ENCODE results near the gene C9orf78. TPM values are rescaled to one million over a fixed set of nuclear protein-coding genes. Genes with fewer than 3 reads are reported as not detected.

Gene C9orf78
- total and polyA plus RNA-seq, 9 of the 15 experiments (the other 6 are each of a cell fraction or from before 2014, with no cell fraction given) = 94.6 to 266 (median 202) TPM

DNA sequence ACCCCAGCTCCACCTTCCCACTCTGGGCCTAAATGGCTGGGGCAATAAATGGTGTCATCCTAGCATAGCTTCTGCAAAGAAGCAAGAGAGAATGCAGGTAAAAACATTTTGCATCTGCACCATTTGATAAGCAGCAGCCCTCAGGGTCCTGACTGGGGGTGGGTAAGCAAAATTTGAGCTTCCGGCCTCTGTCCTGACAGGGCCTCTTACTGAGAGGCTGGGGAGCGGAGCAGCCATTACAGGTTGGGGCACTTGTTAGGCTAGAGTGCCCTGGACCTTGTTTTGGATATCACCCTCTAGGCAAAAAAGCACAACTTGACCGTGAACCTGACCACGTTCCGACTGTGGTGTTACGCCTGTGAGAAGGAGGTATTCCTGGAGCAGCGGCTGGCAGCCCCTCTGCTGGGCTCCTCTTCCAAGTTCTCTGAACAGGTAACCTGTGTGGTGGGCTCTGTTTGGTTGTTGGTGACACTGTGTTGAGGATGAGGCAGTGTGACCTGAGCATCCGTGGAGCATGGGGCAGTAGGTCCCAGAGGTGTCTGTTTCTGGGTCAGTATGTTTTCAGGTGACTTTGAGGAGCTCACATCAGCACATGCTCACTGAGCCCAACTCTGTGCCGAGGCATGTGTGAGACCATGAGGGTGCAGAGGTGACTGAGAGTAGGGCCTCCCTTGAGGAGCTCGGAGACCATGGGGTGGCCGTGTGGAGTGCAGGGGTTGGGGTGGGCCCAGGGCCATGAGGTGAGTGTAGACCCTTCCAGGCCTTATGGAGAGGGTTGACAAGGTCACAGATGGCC lies 23.3 kb upstream of the C9orf78 start (continued):
- TF ChIP-seq, protein P1, sequence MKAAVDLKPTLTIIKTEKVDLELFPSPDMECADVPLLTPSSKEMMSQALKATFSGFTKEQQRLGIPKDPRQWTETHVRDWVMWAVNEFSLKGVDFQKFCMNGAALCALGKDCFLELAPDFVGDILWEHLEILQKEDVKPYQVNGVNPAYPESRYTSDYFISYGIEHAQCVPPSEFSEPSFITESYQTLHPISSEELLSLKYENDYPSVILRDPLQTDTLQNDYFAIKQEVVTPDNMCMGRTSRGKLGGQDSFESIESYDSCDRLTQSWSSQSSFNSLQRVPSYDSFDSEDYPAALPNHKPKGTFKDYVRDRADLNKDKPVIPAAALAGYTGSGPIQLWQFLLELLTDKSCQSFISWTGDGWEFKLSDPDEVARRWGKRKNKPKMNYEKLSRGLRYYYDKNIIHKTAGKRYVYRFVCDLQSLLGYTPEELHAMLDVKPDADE (conservative IDR thresholded peaks at IDR 0.05; ENCODE audit: control insufficient read depth, low read depth, low read length) = 0 out of 2 replicates have a peak, but pooled peaks have one; percentile 14
- TF ChIP-seq ZNF3 (CRISPR knock-in tag; IDR thresholded peaks at IDR 0.05) (no peak), STAT5B (CRISPR knock-in tag; IDR thresholded peaks at IDR 0.05) (no peak), YBX1 (IDR thresholded peaks at IDR 0.05) (no peak), RFX5 (IDR thresholded peaks at IDR 0.05; ENCODE audit: low read depth, low read length) (no peak), NR1H2 (CRISPR knock-in tag; IDR thresholded peaks at IDR 0.05) (no peak), DPF2 (IDR thresholded peaks at IDR 0.05) (no peak), SPI1 (IDR thresholded peaks at IDR 0.05; ENCODE audit: borderline replicate concordance, low read depth, low read length) (no peak), NELFE (IDR thresholded peaks at IDR 0.05; ENCODE audit: insufficient read depth, insufficient read length) (no peak), ZNF644 (tag; IDR thresholded peaks at IDR 0.05; ENCODE audit: low read depth) (no peak), TSC22D4 (tag; IDR thresholded peaks at IDR 0.05) (no peak), ZNF133 (CRISPR knock-in tag; IDR thresholded peaks at IDR 0.05) (no peak), THRAP3 (IDR thresholded peaks at IDR 0.05; ENCODE audit: borderline replicate concordance) (no peak), MTA3 (IDR thresholded peaks at IDR 0.05; ENCODE audit: borderline replicate concordance) (no peak), ZNF212 (CRISPR knock-in tag; IDR thresholded peaks at IDR 0.05) (no peak), FOXK2 (conservative IDR thresholded peaks at IDR 0.05 in 1 of 2, IDR thresholded peaks at IDR 0.05 in 1 of 2; ENCODE audit: low read depth in 2 of 2) (no peak)
- TF ChIP-seq, protein P2, sequence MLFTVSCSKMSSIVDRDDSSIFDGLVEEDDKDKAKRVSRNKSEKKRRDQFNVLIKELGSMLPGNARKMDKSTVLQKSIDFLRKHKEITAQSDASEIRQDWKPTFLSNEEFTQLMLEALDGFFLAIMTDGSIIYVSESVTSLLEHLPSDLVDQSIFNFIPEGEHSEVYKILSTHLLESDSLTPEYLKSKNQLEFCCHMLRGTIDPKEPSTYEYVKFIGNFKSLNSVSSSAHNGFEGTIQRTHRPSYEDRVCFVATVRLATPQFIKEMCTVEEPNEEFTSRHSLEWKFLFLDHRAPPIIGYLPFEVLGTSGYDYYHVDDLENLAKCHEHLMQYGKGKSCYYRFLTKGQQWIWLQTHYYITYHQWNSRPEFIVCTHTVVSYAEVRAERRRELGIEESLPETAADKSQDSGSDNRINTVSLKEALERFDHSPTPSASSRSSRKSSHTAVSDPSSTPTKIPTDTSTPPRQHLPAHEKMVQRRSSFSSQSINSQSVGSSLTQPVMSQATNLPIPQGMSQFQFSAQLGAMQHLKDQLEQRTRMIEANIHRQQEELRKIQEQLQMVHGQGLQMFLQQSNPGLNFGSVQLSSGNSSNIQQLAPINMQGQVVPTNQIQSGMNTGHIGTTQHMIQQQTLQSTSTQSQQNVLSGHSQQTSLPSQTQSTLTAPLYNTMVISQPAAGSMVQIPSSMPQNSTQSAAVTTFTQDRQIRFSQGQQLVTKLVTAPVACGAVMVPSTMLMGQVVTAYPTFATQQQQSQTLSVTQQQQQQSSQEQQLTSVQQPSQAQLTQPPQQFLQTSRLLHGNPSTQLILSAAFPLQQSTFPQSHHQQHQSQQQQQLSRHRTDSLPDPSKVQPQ (CRISPR knock-in tag; IDR thresholded peaks at IDR 0.05; ENCODE audit: borderline replicate concordance) = no peak
- TF ChIP-seq, protein P3, sequence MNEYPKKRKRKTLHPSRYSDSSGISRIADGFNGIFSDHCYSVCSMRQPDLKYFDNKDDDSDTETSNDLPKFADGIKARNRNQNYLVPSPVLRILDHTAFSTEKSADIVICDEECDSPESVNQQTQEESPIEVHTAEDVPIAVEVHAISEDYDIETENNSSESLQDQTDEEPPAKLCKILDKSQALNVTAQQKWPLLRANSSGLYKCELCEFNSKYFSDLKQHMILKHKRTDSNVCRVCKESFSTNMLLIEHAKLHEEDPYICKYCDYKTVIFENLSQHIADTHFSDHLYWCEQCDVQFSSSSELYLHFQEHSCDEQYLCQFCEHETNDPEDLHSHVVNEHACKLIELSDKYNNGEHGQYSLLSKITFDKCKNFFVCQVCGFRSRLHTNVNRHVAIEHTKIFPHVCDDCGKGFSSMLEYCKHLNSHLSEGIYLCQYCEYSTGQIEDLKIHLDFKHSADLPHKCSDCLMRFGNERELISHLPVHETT (CRISPR knock-in tag; conservative IDR thresholded peaks at IDR 0.05 in 1 of 2, IDR thresholded peaks at IDR 0.05 in 1 of 2) = no peak
- TF ChIP-seq, protein P4, sequence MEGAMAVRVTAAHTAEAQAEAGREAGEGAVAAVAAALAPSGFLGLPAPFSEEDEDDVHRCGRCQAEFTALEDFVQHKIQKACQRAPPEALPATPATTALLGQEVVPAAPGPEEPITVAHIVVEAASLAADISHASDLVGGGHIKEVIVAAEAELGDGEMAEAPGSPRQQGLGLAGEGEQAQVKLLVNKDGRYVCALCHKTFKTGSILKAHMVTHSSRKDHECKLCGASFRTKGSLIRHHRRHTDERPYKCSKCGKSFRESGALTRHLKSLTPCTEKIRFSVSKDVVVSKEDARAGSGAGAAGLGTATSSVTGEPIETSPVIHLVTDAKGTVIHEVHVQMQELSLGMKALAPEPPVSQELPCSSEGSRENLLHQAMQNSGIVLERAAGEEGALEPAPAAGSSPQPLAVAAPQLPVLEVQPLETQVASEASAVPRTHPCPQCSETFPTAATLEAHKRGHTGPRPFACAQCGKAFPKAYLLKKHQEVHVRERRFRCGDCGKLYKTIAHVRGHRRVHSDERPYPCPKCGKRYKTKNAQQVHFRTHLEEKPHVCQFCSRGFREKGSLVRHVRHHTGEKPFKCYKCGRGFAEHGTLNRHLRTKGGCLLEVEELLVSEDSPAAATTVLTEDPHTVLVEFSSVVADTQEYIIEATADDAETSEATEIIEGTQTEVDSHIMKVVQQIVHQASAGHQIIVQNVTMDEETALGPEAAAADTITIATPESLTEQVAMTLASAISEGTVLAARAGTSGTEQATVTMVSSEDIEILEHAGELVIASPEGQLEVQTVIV (CRISPR knock-in tag; IDR thresholded peaks at IDR 0.05; ENCODE audit: borderline replicate concordance) = no peak
- TF ChIP-seq, protein P5, sequence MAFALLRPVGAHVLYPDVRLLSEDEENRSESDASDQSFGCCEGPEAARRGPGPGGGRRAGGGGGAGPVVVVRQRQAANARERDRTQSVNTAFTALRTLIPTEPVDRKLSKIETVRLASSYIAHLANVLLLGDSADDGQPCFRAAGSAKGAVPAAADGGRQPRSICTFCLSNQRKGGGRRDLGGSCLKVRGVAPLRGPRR (CRISPR knock-in tag; IDR thresholded peaks at IDR 0.05) = 0 out of 2 replicates have a peak, but pooled peaks have one; percentile 46
